ENCODE data around the gene IGSF9B. TPM values are rescaled to one million over a fixed set of nuclear protein-coding genes. Genes with fewer than 3 reads are reported as not detected.

The IGSF9B gene
- total and polyA plus RNA-seq, 2 of the 13 experiments (the other 11 are each of a cell fraction or from before 2014, with no cell fraction given) = not detected

DNA sequence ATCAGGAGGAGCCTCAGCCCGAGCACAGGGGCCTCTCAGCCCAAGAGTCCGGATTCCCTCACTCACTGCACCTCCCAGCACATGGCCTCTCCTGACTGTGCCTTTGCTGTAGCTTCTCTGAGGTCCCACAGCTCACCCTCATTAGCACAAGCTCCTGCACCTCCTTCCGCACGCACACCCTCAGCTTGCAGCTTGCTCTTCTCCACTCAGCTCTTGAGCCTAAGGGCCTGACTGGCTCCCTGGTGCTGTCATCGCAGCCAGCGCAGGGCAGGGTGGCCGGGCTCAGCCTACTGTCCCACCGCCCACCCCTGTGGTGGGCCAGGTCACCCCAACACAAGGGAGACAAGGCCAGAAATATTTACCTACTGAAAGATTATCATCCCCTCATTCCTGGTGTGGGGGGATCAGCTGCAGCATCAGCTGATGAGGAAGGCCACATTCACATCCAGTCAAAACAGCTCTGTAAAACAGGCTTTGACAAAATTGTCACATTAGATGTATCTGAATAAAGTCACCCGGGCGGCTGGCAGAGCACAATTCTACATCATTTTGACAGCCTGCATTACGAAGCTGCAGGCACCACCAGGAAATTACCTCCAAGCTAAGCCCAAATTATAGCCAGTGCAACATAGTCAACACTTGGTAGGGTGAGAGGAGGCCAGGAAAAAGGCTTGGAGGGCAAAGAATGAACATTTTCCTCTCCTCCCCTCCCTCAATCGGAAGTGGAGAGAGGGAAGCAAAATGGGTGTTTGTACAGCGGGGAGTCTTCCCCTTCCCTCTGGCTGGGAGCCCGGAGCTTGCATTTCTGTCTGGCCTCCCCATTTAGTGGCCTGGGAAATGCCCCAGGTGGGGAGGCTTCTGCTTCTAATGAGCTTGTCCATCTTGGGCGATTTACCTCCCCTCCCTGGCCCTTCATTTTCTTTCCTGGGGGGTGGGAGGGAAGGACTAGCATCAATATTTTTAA is 29.5 kb upstream of the IGSF9B start:
- intact Hi-C loops (cut with micrococcal nuclease; ENCODE audit: unreplicated experiment) (no loop called here), in situ Hi-C loops (cut with HindIII; ENCODE audit: extremely low pct_ligation_motif_present, low pct_unique_long_range_greater_than_20kb) (no loop called here)
- Histone ChIP-seq H3K4me2 (ENCODE audit: low read depth, low read length) (no peak overlapping the region), H3K36me3 (replicated peaks in 1 of 2; ENCODE audit: control insufficient read depth in 1 of 2, insufficient read depth in 2 of 2, low read length in 2 of 2) (no peaks in the 10 kb centered on the region), H3K27me3 (ENCODE audit: control insufficient read depth in 1 of 2, insufficient read depth in 2 of 2, low read length in 2 of 2) (peaks cover 18 to 93% of the 10 kb centered on the region in 2 experiments; a peak in 4 of 5 replicates), H3K79me2 (ENCODE audit: insufficient read depth, low read length) (no peaks in the 10 kb centered on the region), H3K4me3 (replicated peaks in 1 of 3; ENCODE audit: insufficient read depth in 1 of 3, low read depth in 2 of 3, low read length in 3 of 3) (no peak overlapping the region), H3K27ac (ENCODE audit: extremely low read length, insufficient read depth, low read length) (no peak overlapping the region), H3K9me3 (ENCODE audit: low read length) (no peaks in the 10 kb centered on the region), H3K4me1 (ENCODE audit: insufficient read depth, low read length) (no peaks in the 10 kb centered on the region), H3K9ac (ENCODE audit: insufficient read depth, low read depth, low read length) (no peak overlapping the region), H4K20me1 (ENCODE audit: insufficient read depth, low read length) (no peaks in the 10 kb centered on the region), H2AFZ (ENCODE audit: low read length) (no peak overlapping the region)
- ChIA-PET POLR2A (no interaction called here), CTCF (ENCODE audit: low intra/inter-chr PET ratio, low total read pairs) (no interaction called here)
- no peak for DNase-seq (ENCODE audit: low spot score)
- 27% methylated on average over 14 of the region's 15 CpGs for WGBS (ENCODE audit: low lambda C conversion rate)
- FAIRE-seq = no peak
- BruUV-seq (replicated peaks) = no TSS peak
- no peak for ATAC-seq
- TF ChIP-seq NPAS2 (CRISPR knock-in tag; IDR thresholded peaks at IDR 0.05; ENCODE audit: borderline replicate concordance) (no peak), ARNT (IDR thresholded peaks at IDR 0.05) (no peak), RFXAP (CRISPR knock-in tag; IDR thresholded peaks at IDR 0.05; ENCODE audit: borderline replicate concordance) (no peak), SPEN (CRISPR knock-in tag; IDR thresholded peaks at IDR 0.05; ENCODE audit: low read depth) (no peak), PHB2 (IDR thresholded peaks at IDR 0.05; ENCODE audit: partially characterized antibody) (no peak), PRPF4 (IDR thresholded peaks at IDR 0.05; ENCODE audit: low read depth, low read length, poor library complexity, severe bottlenecking) (no peak), MLLT10 (CRISPR knock-in tag; IDR thresholded peaks at IDR 0.05) (no peak), ZFP41 (CRISPR knock-in tag; IDR thresholded peaks at IDR 0.05; ENCODE audit: borderline replicate concordance) (no peak), NFIC (IDR thresholded peaks at IDR 0.05; ENCODE audit: low read length) (no peak), ZNF101 (CRISPR knock-in tag; IDR thresholded peaks at IDR 0.05; ENCODE audit: borderline replicate concordance, low read depth) (no peak), KAT8 (CRISPR knock-in tag; IDR thresholded peaks at IDR 0.05) (no peak), ZNF558 (CRISPR knock-in tag; IDR thresholded peaks at IDR 0.05; ENCODE audit: borderline replicate concordance) (no peak), ZNF207 (IDR thresholded peaks at IDR 0.05; ENCODE audit: borderline replicate concordance) (no peak), POLR2AphosphoS2 (IDR thresholded peaks at IDR 0.05; ENCODE audit: low read depth, low read length) (no peak), ZBTB43 (CRISPR knock-in tag; conservative IDR thresholded peaks at IDR 0.05) (no peak), SNAI1 (CRISPR knock-in tag; IDR thresholded peaks at IDR 0.05; ENCODE audit: borderline replicate concordance) (no peak), SMARCC2 (IDR thresholded peaks at IDR 0.05) (no peak)
- TF ChIP-seq, protein P1, sequence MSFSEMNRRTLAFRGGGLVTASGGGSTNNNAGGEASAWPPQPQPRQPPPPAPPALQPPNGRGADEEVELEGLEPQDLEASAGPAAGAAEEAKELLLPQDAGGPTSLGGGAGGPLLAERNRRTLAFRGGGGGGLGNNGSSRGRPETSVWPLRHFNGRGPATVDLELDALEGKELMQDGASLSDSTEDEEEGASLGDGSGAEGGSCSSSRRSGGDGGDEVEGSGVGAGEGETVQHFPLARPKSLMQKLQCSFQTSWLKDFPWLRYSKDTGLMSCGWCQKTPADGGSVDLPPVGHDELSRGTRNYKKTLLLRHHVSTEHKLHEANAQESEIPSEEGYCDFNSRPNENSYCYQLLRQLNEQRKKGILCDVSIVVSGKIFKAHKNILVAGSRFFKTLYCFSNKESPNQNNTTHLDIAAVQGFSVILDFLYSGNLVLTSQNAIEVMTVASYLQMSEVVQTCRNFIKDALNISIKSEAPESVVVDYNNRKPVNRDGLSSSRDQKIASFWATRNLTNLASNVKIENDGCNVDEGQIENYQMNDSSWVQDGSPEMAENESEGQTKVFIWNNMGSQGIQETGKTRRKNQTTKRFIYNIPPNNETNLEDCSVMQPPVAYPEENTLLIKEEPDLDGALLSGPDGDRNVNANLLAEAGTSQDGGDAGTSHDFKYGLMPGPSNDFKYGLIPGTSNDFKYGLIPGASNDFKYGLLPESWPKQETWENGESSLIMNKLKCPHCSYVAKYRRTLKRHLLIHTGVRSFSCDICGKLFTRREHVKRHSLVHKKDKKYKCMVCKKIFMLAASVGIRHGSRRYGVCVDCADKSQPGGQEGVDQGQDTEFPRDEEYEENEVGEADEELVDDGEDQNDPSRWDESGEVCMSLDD (CRISPR knock-in tag; IDR thresholded peaks at IDR 0.05; ENCODE audit: borderline replicate concordance) = no peak
- TF ChIP-seq, protein P2, sequence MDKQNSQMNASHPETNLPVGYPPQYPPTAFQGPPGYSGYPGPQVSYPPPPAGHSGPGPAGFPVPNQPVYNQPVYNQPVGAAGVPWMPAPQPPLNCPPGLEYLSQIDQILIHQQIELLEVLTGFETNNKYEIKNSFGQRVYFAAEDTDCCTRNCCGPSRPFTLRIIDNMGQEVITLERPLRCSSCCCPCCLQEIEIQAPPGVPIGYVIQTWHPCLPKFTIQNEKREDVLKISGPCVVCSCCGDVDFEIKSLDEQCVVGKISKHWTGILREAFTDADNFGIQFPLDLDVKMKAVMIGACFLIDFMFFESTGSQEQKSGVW (CRISPR knock-in tag; IDR thresholded peaks at IDR 0.05; ENCODE audit: borderline replicate concordance) = no peak
